MM.1S (cell line): Measurements from ENCODE around the gene UBE2E1.
"Not testable (repeated sequence)": the region's sequence is repeated elsewhere in the genome, so short reads cannot be mapped to it uniquely, and the experiment has no call there.

ENCODE experiments used
- DNase-seq: peaks from one replicate; pipeline ENCODE4 v3.0.0-alpha.2; 2015
- H2AFZ ChIP-seq: fragments of 300-600 bp; sonication (generic); 2 replicates; pipeline ENCODE4 v1.6.0; 2016; ENCODE audit warnings: antibody characterized with exemption, low read length
- H3F3A ChIP-seq: fragments of 300-600 bp; sonication (generic); 2 replicates; pipeline ENCODE4 v1.6.1; 2016; ENCODE audit warnings: mild to moderate bottlenecking, antibody characterized with exemption, low read length, moderate library complexity, mixed read lengths; ENCODE audit not compliant: insufficient read depth
- H3K27ac ChIP-seq: fragments of 300-600 bp; sonication (generic); 2 replicates; pipeline ENCODE4 v1.5.1; 2016; ENCODE audit warnings: mild to moderate bottlenecking, low read length
- H3K27me3 ChIP-seq: fragments of 300-600 bp; sonication (generic); replicated peaks from 2 replicates; pipeline ENCODE4 v1.6.0; 2016; ENCODE audit warnings: low read length; ENCODE audit not compliant: insufficient read depth
- H3K36me3 ChIP-seq: fragments of 300-600 bp; sonication (generic); replicated peaks from 2 replicates; pipeline ENCODE4 v1.6.1; 2016; ENCODE audit warnings: mild to moderate bottlenecking, low read length, mixed read lengths; ENCODE audit not compliant: insufficient read depth
- H3K4me1 ChIP-seq: fragments of 300-600 bp; sonication (generic); 2 replicates; pipeline ENCODE4 v1.6.1; 2016; ENCODE audit warnings: low read length, mixed read lengths
- H3K4me2 ChIP-seq: fragments of 300-600 bp; sonication (generic); 2 replicates; pipeline ENCODE4 v1.6.0; 2016; ENCODE audit warnings: low read depth, low read length
- H3K4me3 ChIP-seq: fragments of 300-600 bp; sonication (generic); 2 replicates; pipeline ENCODE4 v1.5.1; 2016; ENCODE audit warnings: low read length, mixed read lengths
- H3K79me2 ChIP-seq: fragments of 300-600 bp; sonication (generic); 2 replicates; pipeline ENCODE4 v1.6.1; 2016; ENCODE audit warnings: mixed run types, low read length, mixed read lengths
- H3K9ac ChIP-seq: fragments of 300-600 bp; sonication (generic); 2 replicates; pipeline ENCODE4 v1.6.1; 2016; ENCODE audit warnings: low read length, mixed read lengths
- H3K9me2 ChIP-seq: fragments of 300-600 bp; sonication (generic); replicated peaks from 2 replicates; pipeline ENCODE4 v1.6.1; 2016; ENCODE audit warnings: mild to moderate bottlenecking, low read length, mixed read lengths; ENCODE audit not compliant: insufficient read depth
- H3K9me3 ChIP-seq: fragments of 300-600 bp; sonication (generic); replicated peaks from 2 replicates; pipeline ENCODE4 v1.6.1; 2016; ENCODE audit warnings: mild to moderate bottlenecking, low read length, mixed read lengths; ENCODE audit not compliant: insufficient read depth
- H4K20me1 ChIP-seq: fragments of 300-600 bp; sonication (generic); 2 replicates; pipeline ENCODE4 v1.6.1; 2016; ENCODE audit warnings: mild to moderate bottlenecking, low read length, moderate library complexity, mixed read lengths; ENCODE audit not compliant: insufficient read depth
- EZH2 ChIP-seq: fragments of 300-600 bp; sonication (generic); optimal IDR thresholded peaks from 2 replicates; pipeline ENCODE3; 2017; ENCODE audit warnings: low read depth, mild to moderate bottlenecking, antibody characterized with exemption, low read length, mixed read lengths
- EZH2phosphoT487 ChIP-seq: fragments of 300-600 bp; sonication (generic); IDR thresholded peaks from 2 replicates; pipeline ENCODE4 v1.6.1; 2018; ENCODE audit warnings: antibody characterized with exemption, low read length
- TF ChIP-seq, protein P1 (sequence below): fragments of 300-600 bp; sonication (generic); IDR thresholded peaks from 2 replicates; pipeline ENCODE4 v1.5.1; 2016; ENCODE audit warnings: antibody characterized with exemption, low read length, mixed read lengths

Gene UBE2E1

GRCh38 chr3:23880703-23881339 is 75.1 kb downstream of the UBE2E1 start:
- no peaks in the 10 kb centered on the region for H3F3A ChIP-seq
- H3K9me3 ChIP-seq = no peaks in the 10 kb centered on the region
- no peak overlapping the region for H3K9ac ChIP-seq
- no peak overlapping the region for H3K27ac ChIP-seq
- DNase-seq = no peak
- H3K4me2 ChIP-seq = no peak overlapping the region
- no peaks in the 10 kb centered on the region for H3K9me2 ChIP-seq
- H3K27me3 ChIP-seq = no peaks in the 10 kb centered on the region
- 0 out of 2 replicates have a peak, but pooled peaks cover 6% of the 10 kb centered on the region for H4K20me1 ChIP-seq
- no peaks in the 10 kb centered on the region for H3K4me1 ChIP-seq
- no peak overlapping the region for H2AFZ ChIP-seq
- H3K79me2 ChIP-seq = peaks cover 97% of the 10 kb centered on the region
- H3K4me3 ChIP-seq = no peak overlapping the region
- H3K36me3 ChIP-seq = no peaks in the 10 kb centered on the region
- TF ChIP-seq EZH2phosphoT487 = no peak
- no peak for TF ChIP-seq EZH2
- TF ChIP-seq, protein P1, sequence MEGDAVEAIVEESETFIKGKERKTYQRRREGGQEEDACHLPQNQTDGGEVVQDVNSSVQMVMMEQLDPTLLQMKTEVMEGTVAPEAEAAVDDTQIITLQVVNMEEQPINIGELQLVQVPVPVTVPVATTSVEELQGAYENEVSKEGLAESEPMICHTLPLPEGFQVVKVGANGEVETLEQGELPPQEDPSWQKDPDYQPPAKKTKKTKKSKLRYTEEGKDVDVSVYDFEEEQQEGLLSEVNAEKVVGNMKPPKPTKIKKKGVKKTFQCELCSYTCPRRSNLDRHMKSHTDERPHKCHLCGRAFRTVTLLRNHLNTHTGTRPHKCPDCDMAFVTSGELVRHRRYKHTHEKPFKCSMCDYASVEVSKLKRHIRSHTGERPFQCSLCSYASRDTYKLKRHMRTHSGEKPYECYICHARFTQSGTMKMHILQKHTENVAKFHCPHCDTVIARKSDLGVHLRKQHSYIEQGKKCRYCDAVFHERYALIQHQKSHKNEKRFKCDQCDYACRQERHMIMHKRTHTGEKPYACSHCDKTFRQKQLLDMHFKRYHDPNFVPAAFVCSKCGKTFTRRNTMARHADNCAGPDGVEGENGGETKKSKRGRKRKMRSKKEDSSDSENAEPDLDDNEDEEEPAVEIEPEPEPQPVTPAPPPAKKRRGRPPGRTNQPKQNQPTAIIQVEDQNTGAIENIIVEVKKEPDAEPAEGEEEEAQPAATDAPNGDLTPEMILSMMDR = no peak

DNA sequence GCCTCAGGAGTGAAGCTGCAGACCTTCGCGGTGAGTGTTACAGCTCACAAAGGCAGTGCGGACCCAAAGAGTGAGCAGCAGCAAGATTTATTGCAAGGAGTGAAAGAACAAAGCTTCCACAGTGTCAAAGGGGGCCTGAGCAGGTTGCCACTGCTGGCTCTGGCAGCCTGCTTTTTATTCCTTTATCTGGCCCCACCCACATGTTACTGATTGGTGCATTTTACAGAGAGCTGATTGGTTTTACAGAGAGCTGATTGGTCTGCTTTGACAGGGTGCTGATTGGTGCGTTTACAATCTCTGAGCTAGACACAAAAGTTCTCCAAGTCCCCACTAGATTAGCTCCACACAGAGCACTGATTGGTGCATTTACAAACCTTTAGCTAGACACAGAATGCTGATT is 76.2 kb downstream of the UBE2E1 start:
- not testable (repeated sequence) for H3K9ac ChIP-seq, H3K4me1 ChIP-seq, H4K20me1 ChIP-seq, H3K27ac ChIP-seq, DNase-seq, H3K36me3 ChIP-seq, H3K4me3 ChIP-seq, H3K9me3 ChIP-seq, H3K27me3 ChIP-seq, H3K4me2 ChIP-seq, H2AFZ ChIP-seq, H3K9me2 ChIP-seq, H3F3A ChIP-seq
- H3K79me2 ChIP-seq = peaks cover 97% of the 10 kb centered on the region

GRCh38 chr3:23882487-23882918 is 76.7 kb downstream of the UBE2E1 start:
- no peak overlapping the region for H3K4me3 ChIP-seq
- H3K27me3 ChIP-seq = no peaks in the 10 kb centered on the region
- H2AFZ ChIP-seq = no peak overlapping the region
- H3K4me1 ChIP-seq = peaks cover 10% of the 10 kb centered on the region; the same call in 1 of the 2 replicates
- DNase-seq = no peak
- no peak overlapping the region for H3K4me2 ChIP-seq
- H3K27ac ChIP-seq = no peak overlapping the region
- no peak overlapping the region for H3K9ac ChIP-seq
- no peaks in the 10 kb centered on the region for H3F3A ChIP-seq
- H3K79me2 ChIP-seq = peaks cover 97% of the 10 kb centered on the region
- no peaks in the 10 kb centered on the region for H3K9me2 ChIP-seq
- H4K20me1 ChIP-seq = peaks cover 10% of the 10 kb centered on the region; the same call in 1 of the 2 replicates
- no peaks in the 10 kb centered on the region for H3K9me3 ChIP-seq
- TF ChIP-seq EZH2 = no peak
- TF ChIP-seq, protein P1 = no peak
- no peak for TF ChIP-seq EZH2phosphoT487
- H3K36me3 ChIP-seq = no peaks in the 10 kb centered on the region

GRCh38 chr3:23884481-23884880 is 78.7 kb downstream of the UBE2E1 start:
- no peak for DNase-seq
- H4K20me1 ChIP-seq = peaks cover 20% of the 10 kb centered on the region; the same call in 1 of the 2 replicates
- H3K79me2 ChIP-seq = peaks cover 97% of the 10 kb centered on the region
- H3K9me3 ChIP-seq = no peaks in the 10 kb centered on the region
- H3K27me3 ChIP-seq = no peaks in the 10 kb centered on the region
- peaks cover 13% of the 10 kb centered on the region; the same call in 1 of the 2 replicates for H3K4me1 ChIP-seq
- H3F3A ChIP-seq = peaks cover 9% of the 10 kb centered on the region; the same call in 1 of the 2 replicates
- no peak overlapping the region for H3K4me3 ChIP-seq
- no peak overlapping the region for H3K4me2 ChIP-seq
- H3K9me2 ChIP-seq = no peaks in the 10 kb centered on the region
- H3K36me3 ChIP-seq = no peaks in the 10 kb centered on the region
- no peak overlapping the region for H3K27ac ChIP-seq
- TF ChIP-seq EZH2phosphoT487 (no peak), EZH2 (no peak)
- TF ChIP-seq, protein P1 = no peak
- no peak overlapping the region for H2AFZ ChIP-seq
- H3K9ac ChIP-seq = no peak overlapping the region
